HCT116 (cell line): ENCODE results near the gene PUSL1. TPM values are rescaled to one million over a fixed set of nuclear protein-coding genes. Genes with fewer than 3 reads are reported as not detected.

Source experiments
- ATAC-seq: fragments of 200-7000 bp; cut with Tn5 transposase; 2 replicates; pipeline ENCODE4 v1.9.1; 2020; ENCODE audit warnings: mild to moderate bottlenecking, moderate library complexity
- BruUV-seq: library from RNA; stranded (reverse); fragments of 400-500 nt; replicated peaks from 2 replicates; lab custom pipeline; 2021; lab: Mats Ljungman, UMichigan
- CTCF ChIA-PET: fragments of 300-600 bp; sonication (Branson Sonifier 250); formaldehyde crosslinking; loops from one replicate; lab custom pipeline; 2021; ENCODE audit warnings: antibody characterized with exemption; lab: Charles Lee
- POLR2A ChIA-PET: fragments of 300-600, 350-600 bp; sonication (Branson Sonifier 250); formaldehyde crosslinking; loops from one replicate; lab custom pipeline; 2021; ENCODE audit warnings: antibody characterized with exemption; lab: Charles Lee
- RAD21 ChIA-PET, 2 experiments: fragments of 300-600 bp; sonication (Branson Sonifier 250); formaldehyde crosslinking; loops; one replicate each; lab custom pipeline; 2023; ENCODE audit warnings: low total read pairs in 2 of 2; ENCODE audit not compliant: uncharacterized antibody in 2 of 2, unreplicated experiment in 2 of 2, low non-redundant PET in 1 of 2; lab: Charles Lee
- DNase-seq: peaks from one replicate; pipeline ENCODE4 v3.0.0-alpha.2; 2010; ENCODE audit warnings: low read depth, low spot score
- H2AFZ ChIP-seq: fragments of 200-600 bp; shearing (Covaris generic), sonication (generic); 2 replicates; pipeline ENCODE4 v1.6.1; 2017; ENCODE audit warnings: low read depth, mixed run types, mixed read lengths, antibody characterized with exemption, low read length; ENCODE audit not compliant: poor library complexity, severe bottlenecking
- H3K27ac ChIP-seq: 2 replicates; pipeline ENCODE4 v1.5.1; 2012; ENCODE audit warnings: low read depth, low read length
- H3K27me3 ChIP-seq: fragments of 200-600 bp; sonication (generic); 2 replicates; pipeline ENCODE4 v1.6.1; 2016; ENCODE audit warnings: mixed run types, low read length, mixed read lengths; ENCODE audit not compliant: insufficient read depth
- H3K36me3 ChIP-seq, 2 experiments: fragments of 200-500 bp in 1 of 2; fragments of 200-600 bp in 1 of 2; sonication (Bioruptor generic) in 1 of 2; sonication (generic) in 1 of 2; 2 replicates each; pipeline versions ENCODE4 v1.5.1 to v1.6.1; 2014 to 2016; ENCODE audit warnings: low read length in 2 of 2, inconsistent platforms in 1 of 2, mixed read lengths in 1 of 2, mixed run types in 1 of 2; ENCODE audit not compliant: insufficient read depth in 2 of 2, control insufficient read depth in 1 of 2
- H3K4me1 ChIP-seq, 2 experiments: fragments of 200-600 bp in 1 of 2; sonication (generic) in 1 of 2; 2 replicates each; pipeline versions ENCODE4 v1.5.1 to v1.6.1; 2012 to 2017; ENCODE audit warnings: low read length in 2 of 2, inconsistent platforms in 1 of 2, mild to moderate bottlenecking in 1 of 2, mixed read lengths in 1 of 2, mixed run types in 1 of 2, moderate library complexity in 1 of 2; ENCODE audit not compliant: insufficient read depth in 2 of 2, control insufficient read depth in 1 of 2
- H3K4me2 ChIP-seq: fragments of 200-600 bp; sonication (generic); 2 replicates; pipeline ENCODE4 v1.6.1; 2017; ENCODE audit warnings: mixed run types, low read length, mixed read lengths
- H3K4me3 ChIP-seq, 2 experiments: fragments of 200-600 bp in 1 of 2; sonication (generic) in 1 of 2; replicated peaks in 1 of 2; 2 replicates each; pipeline ENCODE4 v1.5.1; 2011 to 2016; ENCODE audit warnings: low read length in 2 of 2, control low read depth in 1 of 2, low read depth in 1 of 2, mild to moderate bottlenecking in 1 of 2, mixed read lengths in 1 of 2, mixed run types in 1 of 2
- H3K79me2 ChIP-seq: fragments of 200-600 bp; sonication (generic); 2 replicates; pipeline ENCODE4 v1.6.1; 2017; ENCODE audit warnings: mild to moderate bottlenecking, mixed run types, low read length, moderate library complexity, mixed read lengths; ENCODE audit not compliant: insufficient read depth
- H3K9ac ChIP-seq: fragments of 200-600 bp; sonication (generic); 2 replicates; pipeline ENCODE4 v1.6.1; 2016; ENCODE audit warnings: low read length, mixed read lengths
- H3K9me2 ChIP-seq: fragments of 200-600 bp; sonication (generic), shearing (Covaris generic); 2 replicates; pipeline ENCODE4 v1.6.1; 2017; ENCODE audit warnings: mixed run types, mild to moderate bottlenecking, moderate library complexity; ENCODE audit not compliant: insufficient read depth
- H3K9me3 ChIP-seq, 2 experiments: fragments of 200-500 bp in 1 of 2; fragments of 200-600 bp in 1 of 2; sonication (Bioruptor generic) in 1 of 2; sonication (generic) in 1 of 2; 2 replicates each; pipeline ENCODE4 v1.6.1; 2014 to 2017; ENCODE audit warnings: low read length in 2 of 2, mixed read lengths in 2 of 2, inconsistent platforms in 1 of 2, low read depth in 1 of 2, mild to moderate bottlenecking in 1 of 2, mixed run types in 1 of 2, moderate library complexity in 1 of 2; ENCODE audit not compliant: control insufficient read depth in 1 of 2, insufficient read depth in 1 of 2
- H4K20me1 ChIP-seq: fragments of 200-600 bp; sonication (generic), shearing (Covaris generic); 2 replicates; pipeline ENCODE4 v1.6.1; 2017; ENCODE audit warnings: mixed run types, mild to moderate bottlenecking, moderate library complexity; ENCODE audit not compliant: insufficient read depth
- CEBPB ChIP-seq: IDR thresholded peaks from 2 replicates; pipeline ENCODE4 v1.6.1; 2012; ENCODE audit warnings: low read depth
- EGR1 ChIP-seq: IDR thresholded peaks from 2 replicates; pipeline ENCODE4 v1.6.1; 2012; ENCODE audit warnings: low read depth
- EZH2 ChIP-seq: fragments of 200-600 bp; sonication (generic); IDR thresholded peaks from 2 replicates; pipeline ENCODE4 v1.6.1; 2017; ENCODE audit warnings: antibody characterized with exemption, mixed run types
- EZH2phosphoT487 ChIP-seq: fragments of 200-600 bp; IDR thresholded peaks from 2 replicates; pipeline ENCODE4 v1.6.1; 2018; ENCODE audit warnings: antibody characterized with exemption, borderline replicate concordance
- POLR2A ChIP-seq: IDR thresholded peaks from 2 replicates; pipeline ENCODE4 v1.7.0; 2011; ENCODE audit warnings: borderline replicate concordance; ENCODE audit not compliant: insufficient read depth, insufficient read length; ENCODE audit errors: extremely low read depth
- POLR2AphosphoS5 ChIP-seq: IDR thresholded peaks from 2 replicates; pipeline ENCODE4 v1.6.1; 2011; ENCODE audit warnings: mild to moderate bottlenecking, low read depth, low read length, moderate library complexity
- SIN3A ChIP-seq: IDR thresholded peaks from 2 replicates; pipeline ENCODE4 v1.6.1; 2012; ENCODE audit warnings: low read depth
- SRF ChIP-seq: IDR thresholded peaks from 2 replicates; pipeline ENCODE4 v1.6.1; 2012; ENCODE audit warnings: low read depth
- ZFX ChIP-seq: fragments of 450-650 bp; IDR thresholded peaks from 2 replicates; pipeline ENCODE4 v1.6.1; 2017
- intact Hi-C: fragments of 100-400 bp; cut with micrococcal nuclease; formaldehyde crosslinking; loops from 2 replicates; pipeline ENCODE4 v1.10.0; 2022
- total RNA-seq: library from RNA; stranded (reverse); gene quantifications from one replicate; pipeline ENCODE4 v1.2.1, GENCODE V29; 2021; ENCODE audit not compliant: unreplicated experiment
- TF ChIP-seq, protein P1 (sequence below): IDR thresholded peaks from 2 replicates; pipeline ENCODE4 v1.6.1; 2011; ENCODE audit warnings: mild to moderate bottlenecking, low read length, moderate library complexity; ENCODE audit not compliant: insufficient replicate concordance; ENCODE audit errors: extremely low read depth
- TF ChIP-seq, protein P2 (sequence below): IDR thresholded peaks from 2 replicates; pipeline ENCODE4 v1.6.1; 2012

Gene PUSL1
- total RNA-seq, 1 experiment from 2014 or later = 47.2 TPM

DNA sequence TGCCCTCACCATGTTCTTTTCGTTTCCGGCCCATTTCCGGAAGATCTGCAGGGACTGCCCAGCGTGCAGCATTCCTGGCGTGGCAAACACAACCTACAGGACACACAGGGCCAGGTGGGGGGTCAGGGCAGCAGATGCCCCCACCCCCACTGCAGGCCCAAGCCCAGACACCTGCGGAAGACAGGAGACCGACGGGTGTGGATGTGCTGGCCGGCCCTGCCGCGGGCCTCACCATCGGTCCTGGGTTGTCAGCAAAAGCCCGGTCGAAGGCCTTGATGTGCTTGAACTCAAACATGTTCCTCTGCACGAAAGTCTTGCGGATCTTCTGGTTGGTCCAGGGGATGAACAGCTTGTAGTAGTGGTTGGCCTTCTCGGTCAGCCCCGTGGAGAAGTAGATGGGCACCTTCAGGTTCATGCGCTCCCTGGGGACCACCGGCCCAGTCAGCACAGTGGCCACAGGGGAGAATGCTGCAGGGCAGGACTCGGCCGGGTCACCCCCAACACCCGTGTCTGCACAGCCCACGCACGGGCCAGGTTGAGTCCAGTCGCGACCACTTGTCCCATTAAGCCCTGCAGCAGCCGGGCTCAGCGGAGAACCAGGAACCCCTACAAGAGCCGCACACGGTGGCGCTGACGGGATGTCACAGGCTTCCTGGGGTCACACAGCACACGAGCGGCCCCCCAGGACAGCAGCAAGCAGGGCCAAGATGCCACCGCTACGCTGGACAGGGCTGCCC is 5.3 kb downstream of the PUSL1 start:
- H3K9ac ChIP-seq = no peak overlapping the region
- POLR2A ChIA-PET = no interaction called here
- no peaks in the 10 kb centered on the region for H3K9me3 ChIP-seq
- no peak overlapping the region for H3K4me3 ChIP-seq
- H3K27me3 ChIP-seq = no peaks in the 10 kb centered on the region
- H3K9me2 ChIP-seq = no peaks in the 10 kb centered on the region
- CTCF ChIA-PET = no interaction called here
- peaks cover 20 to 42% of the 10 kb centered on the region in 2 experiments for H3K4me1 ChIP-seq
- DNase-seq (no peak), ATAC-seq (no peak)
- H3K27ac ChIP-seq = peak overlapping the region; percentile 29; the same call in 1 of the 2 replicates
- H3K36me3 ChIP-seq = peaks cover 19 to 39% of the 10 kb centered on the region in 2 experiments
- RAD21 ChIA-PET = no interaction called here
- H4K20me1 ChIP-seq = peaks cover 5% of the 10 kb centered on the region; the same call in 1 of the 2 replicates
- TF ChIP-seq SIN3A (no peak), CEBPB (no peak), POLR2AphosphoS5 (no peak), EGR1 (no peak)
- H3K79me2 ChIP-seq = peaks cover 88% of the 10 kb centered on the region
- no peak overlapping the region for H2AFZ ChIP-seq
- H3K4me2 ChIP-seq = no peak overlapping the region
- intact Hi-C loops = no loop called here
- BruUV-seq = no TSS peak

GRCh38 chr1:1314237-1314586 is 5.8 kb downstream of the PUSL1 start:
- H3K36me3 ChIP-seq = peaks cover 19 to 44% of the 10 kb centered on the region in 2 experiments
- H3K27me3 ChIP-seq = no peaks in the 10 kb centered on the region
- TF ChIP-seq ZFX = no peak
- TF ChIP-seq, protein P1, sequence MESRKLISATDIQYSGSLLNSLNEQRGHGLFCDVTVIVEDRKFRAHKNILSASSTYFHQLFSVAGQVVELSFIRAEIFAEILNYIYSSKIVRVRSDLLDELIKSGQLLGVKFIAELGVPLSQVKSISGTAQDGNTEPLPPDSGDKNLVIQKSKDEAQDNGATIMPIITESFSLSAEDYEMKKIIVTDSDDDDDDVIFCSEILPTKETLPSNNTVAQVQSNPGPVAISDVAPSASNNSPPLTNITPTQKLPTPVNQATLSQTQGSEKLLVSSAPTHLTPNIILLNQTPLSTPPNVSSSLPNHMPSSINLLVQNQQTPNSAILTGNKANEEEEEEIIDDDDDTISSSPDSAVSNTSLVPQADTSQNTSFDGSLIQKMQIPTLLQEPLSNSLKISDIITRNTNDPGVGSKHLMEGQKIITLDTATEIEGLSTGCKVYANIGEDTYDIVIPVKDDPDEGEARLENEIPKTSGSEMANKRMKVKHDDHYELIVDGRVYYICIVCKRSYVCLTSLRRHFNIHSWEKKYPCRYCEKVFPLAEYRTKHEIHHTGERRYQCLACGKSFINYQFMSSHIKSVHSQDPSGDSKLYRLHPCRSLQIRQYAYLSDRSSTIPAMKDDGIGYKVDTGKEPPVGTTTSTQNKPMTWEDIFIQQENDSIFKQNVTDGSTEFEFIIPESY = no peak
- TF ChIP-seq SIN3A = no peak
- no peak for TF ChIP-seq SRF
- no peak for TF ChIP-seq POLR2AphosphoS5
- TF ChIP-seq, protein P2, sequence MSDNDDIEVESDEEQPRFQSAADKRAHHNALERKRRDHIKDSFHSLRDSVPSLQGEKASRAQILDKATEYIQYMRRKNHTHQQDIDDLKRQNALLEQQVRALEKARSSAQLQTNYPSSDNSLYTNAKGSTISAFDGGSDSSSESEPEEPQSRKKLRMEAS = no peak
- no peak for TF ChIP-seq EZH2
- TF ChIP-seq EZH2phosphoT487 = no peak
- TF ChIP-seq POLR2A = no peak
- peaks cover 90% of the 10 kb centered on the region for H3K79me2 ChIP-seq
- no peak overlapping the region for H3K4me3 ChIP-seq
- ChIA-PET RAD21 (no interaction called here), CTCF (no interaction called here), POLR2A (no interaction called here)
- H3K9ac ChIP-seq = no peak overlapping the region
- no peak overlapping the region for H3K4me2 ChIP-seq
- H3K27ac ChIP-seq = peak overlapping the region; percentile 14; the same call in 1 of the 2 replicates
- peaks cover 24 to 47% of the 10 kb centered on the region in 2 experiments for H3K4me1 ChIP-seq
- no peaks in the 10 kb centered on the region for H3K9me2 ChIP-seq
- ATAC-seq = no peak
- peaks cover 9% of the 10 kb centered on the region; the same call in 1 of the 2 replicates for H4K20me1 ChIP-seq
- H2AFZ ChIP-seq = no peak overlapping the region
- no peak for DNase-seq
- BruUV-seq = no TSS peak
- intact Hi-C loops = no loop called here
- no peaks in the 10 kb centered on the region for H3K9me3 ChIP-seq
